Liver (tissue), 3 donors: ENCODE measurements around the gene SLC26A5.

Source experiments
- GABPA ChIP-seq, 2 donors: IDR thresholded peaks in 1 of 2; conservative IDR thresholded peaks in 1 of 2; 2 replicates each; pipeline ENCODE4 v1.6.1; 2016; ENCODE audit warnings: antibody characterized with exemption in 2 of 2, mild to moderate bottlenecking in 1 of 2, moderate library complexity in 1 of 2
- RAD21 ChIP-seq, 2 donors: IDR thresholded peaks; 2 replicates each; pipeline ENCODE4 v1.6.1; 2016; ENCODE audit warnings: antibody characterized with exemption in 2 of 2, mild to moderate bottlenecking in 2 of 2
- TAF1 ChIP-seq: conservative IDR thresholded peaks from 2 replicates; pipeline ENCODE4 v1.6.1; 2016; ENCODE audit warnings: antibody characterized with exemption, mild to moderate bottlenecking
- TF ChIP-seq, protein P1 (sequence below): fragments of 150-350 bp; IDR thresholded peaks from 2 replicates; pipeline ENCODE4 v1.5.1; 2017; ENCODE audit warnings: improper control_type of control experiment, low read depth, low read length; ENCODE audit not compliant: missing input control
- TF ChIP-seq, protein P2 (sequence below): IDR thresholded peaks from 2 replicates; pipeline ENCODE4 v1.6.1; 2016; ENCODE audit warnings: antibody characterized with exemption
- donor health status: healthy.
- donor health status: healthy.

- TF ChIP-seq GABPA (IDR thresholded peaks at IDR 0.05 in 1 of 2, conservative IDR thresholded peaks at IDR 0.05 in 1 of 2) (peak; percentile 99 to 100), RAD21 (IDR thresholded peaks at IDR 0.05) (no peak), TAF1 (peak; percentile 24)
- TF ChIP-seq, protein P1, sequence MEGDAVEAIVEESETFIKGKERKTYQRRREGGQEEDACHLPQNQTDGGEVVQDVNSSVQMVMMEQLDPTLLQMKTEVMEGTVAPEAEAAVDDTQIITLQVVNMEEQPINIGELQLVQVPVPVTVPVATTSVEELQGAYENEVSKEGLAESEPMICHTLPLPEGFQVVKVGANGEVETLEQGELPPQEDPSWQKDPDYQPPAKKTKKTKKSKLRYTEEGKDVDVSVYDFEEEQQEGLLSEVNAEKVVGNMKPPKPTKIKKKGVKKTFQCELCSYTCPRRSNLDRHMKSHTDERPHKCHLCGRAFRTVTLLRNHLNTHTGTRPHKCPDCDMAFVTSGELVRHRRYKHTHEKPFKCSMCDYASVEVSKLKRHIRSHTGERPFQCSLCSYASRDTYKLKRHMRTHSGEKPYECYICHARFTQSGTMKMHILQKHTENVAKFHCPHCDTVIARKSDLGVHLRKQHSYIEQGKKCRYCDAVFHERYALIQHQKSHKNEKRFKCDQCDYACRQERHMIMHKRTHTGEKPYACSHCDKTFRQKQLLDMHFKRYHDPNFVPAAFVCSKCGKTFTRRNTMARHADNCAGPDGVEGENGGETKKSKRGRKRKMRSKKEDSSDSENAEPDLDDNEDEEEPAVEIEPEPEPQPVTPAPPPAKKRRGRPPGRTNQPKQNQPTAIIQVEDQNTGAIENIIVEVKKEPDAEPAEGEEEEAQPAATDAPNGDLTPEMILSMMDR, result no peak
- TF ChIP-seq, protein P2, sequence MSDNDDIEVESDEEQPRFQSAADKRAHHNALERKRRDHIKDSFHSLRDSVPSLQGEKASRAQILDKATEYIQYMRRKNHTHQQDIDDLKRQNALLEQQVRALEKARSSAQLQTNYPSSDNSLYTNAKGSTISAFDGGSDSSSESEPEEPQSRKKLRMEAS, result no peak
These were observed 98.3 kb downstream of the SLC26A5 start, which contains the start of gene PSMC2 for GRCh38 chr7:103347507-103348267.
